Activated CD8-positive, alpha-beta memory T cell treated with anti-CD3 and anti-CD28 coated beads for 36 hours (primary cell): Measurements from ENCODE around the gene SMTNL1. TPM values are rescaled to one million over a fixed set of nuclear protein-coding genes. Genes with fewer than 3 reads are reported as not detected.

Experiments used
- CTCF ChIA-PET: fragments of 350-600 bp; sonication (Branson Sonifier 250); formaldehyde crosslinking; loops from one replicate; lab custom pipeline; 2021; ENCODE audit warnings: antibody characterized with exemption; lab: Charles Lee
- POLR2A ChIA-PET: fragments of 350-600 bp; sonication (Branson Sonifier 250); formaldehyde crosslinking; loops from one replicate; lab custom pipeline; 2021; ENCODE audit warnings: antibody characterized with exemption; lab: Charles Lee
- total RNA-seq, 2 experiments: library from RNA; stranded (reverse); gene quantifications; one replicate each; pipeline ENCODE4 v1.2.3, GENCODE V29; 2021

The SMTNL1 gene
- total RNA-seq, 2 experiments from 2014 or later = not detected

GRCh38 chr11:57560146-57560545, 22.8 kb downstream of the SMTNL1 start:
- POLR2A ChIA-PET = interaction anchor here (0.5 kb wide), 1 partner anchor 15 kb away, joined by 3 read pairs; no protein-coding TSS in a partner anchor
- CTCF ChIA-PET = interaction anchor here (0.6 kb wide), 1 partner anchor 207 kb away, joined by 3 read pairs; no protein-coding TSS in a partner anchor

- POLR2A ChIA-PET = interaction anchor here (0.6 to 0.7 kb wide), 2 partner anchors 86 to 97 kb away, joined by 4 to 5 read pairs; no protein-coding TSS in a partner anchor
- CTCF ChIA-PET = interaction anchor here (1.9 kb wide), 1 partner anchor 82 kb away, joined by 5 read pairs; no protein-coding TSS in a partner anchor
Observed at GRCh38 chr11:57562596-57562995, 25.2 kb downstream of the SMTNL1 start.

DNA sequence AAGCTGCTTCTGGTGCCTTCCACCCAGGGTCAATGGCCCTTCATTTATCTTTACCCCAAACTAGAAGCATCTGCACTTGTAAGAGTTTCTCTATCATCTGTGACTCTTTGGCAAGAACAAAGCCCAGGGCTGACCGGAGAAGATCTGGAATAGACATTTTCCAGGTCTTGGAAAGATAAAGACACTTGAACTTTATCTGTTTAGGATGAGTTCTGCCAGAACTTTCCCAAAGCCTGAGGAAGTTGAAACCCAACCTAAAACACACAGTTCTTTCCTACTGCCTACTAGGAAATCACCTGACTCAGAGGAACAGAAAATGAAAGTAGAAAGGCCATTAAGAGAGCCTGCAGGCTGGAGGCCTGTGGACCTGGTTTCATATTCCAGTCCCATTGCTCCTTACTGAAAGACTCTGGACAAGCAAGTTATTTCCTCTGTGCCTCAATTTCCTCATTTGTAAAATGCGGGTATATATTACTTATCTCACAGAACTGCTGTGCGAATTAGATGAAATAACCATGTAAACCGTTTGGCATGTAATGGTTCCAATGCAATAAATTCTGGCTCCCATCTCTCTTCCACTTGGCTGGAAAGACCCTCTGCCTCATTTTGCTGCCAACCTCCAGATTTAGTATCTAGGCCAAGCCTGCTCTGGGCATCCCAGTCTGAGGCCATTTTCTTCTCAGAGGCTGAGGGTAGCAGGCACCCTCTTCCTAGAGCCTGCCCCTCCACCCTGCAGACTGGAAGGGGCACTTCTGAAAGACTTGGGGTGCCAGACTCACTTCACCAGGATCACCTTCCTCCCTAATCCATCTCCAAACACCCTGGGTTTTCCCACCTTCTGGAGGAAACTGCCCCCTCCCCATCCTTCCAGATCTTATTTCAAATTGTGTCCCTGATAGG, 28.9 kb downstream of the SMTNL1 start:
- CTCF ChIA-PET = interaction anchor here (1.3 to 3.5 kb wide), 2 partner anchors 59 to 79 kb away, joined by 3 to 38 read pairs; no protein-coding TSS in a partner anchor

GRCh38 chr11:57566905-57567514, 29.6 kb downstream of the SMTNL1 start:
- CTCF ChIA-PET = interaction anchor here (1.1 to 3.5 kb wide), 10 partner anchors 19 to 145 kb away, joined by 3 to 47 read pairs (median 6); partner anchors contain the start of genes MED19 and TMX2
- POLR2A ChIA-PET = interaction anchor here (0.8 to 1.3 kb wide), 4 partner anchors 72 to 234 kb away, joined by 3 to 5 read pairs (median 3); no protein-coding TSS in a partner anchor

More for the DNA sequence above, 28.9 kb downstream of the SMTNL1 start:
- POLR2A ChIA-PET = interaction anchor here (1.0 to 1.3 kb wide), 3 partner anchors 9 to 79 kb away, joined by 3 read pairs; no protein-coding TSS in a partner anchor

GRCh38 chr11:57567515-57568329, 30.3 kb downstream of the SMTNL1 start, which contains the start of gene UBE2L6:
Gene UBE2L6, minus strand, starts transcription at chr11:57567672. Its CDS starts 61 bp downstream, at chr11:57567611.
- ChIA-PET CTCF (interaction anchor here (0.8 to 3.5 kb wide), 19 partner anchors 11 to 233 kb away, joined by 3 to 47 read pairs (median 4); partner anchors contain the start of genes MED19 and TMX2), POLR2A (interaction anchor here (0.8 to 1.5 kb wide), 5 partner anchors 71 to 233 kb away, joined by 3 to 5 read pairs (median 3); partner anchors contain the start of gene SSRP1)

DNA sequence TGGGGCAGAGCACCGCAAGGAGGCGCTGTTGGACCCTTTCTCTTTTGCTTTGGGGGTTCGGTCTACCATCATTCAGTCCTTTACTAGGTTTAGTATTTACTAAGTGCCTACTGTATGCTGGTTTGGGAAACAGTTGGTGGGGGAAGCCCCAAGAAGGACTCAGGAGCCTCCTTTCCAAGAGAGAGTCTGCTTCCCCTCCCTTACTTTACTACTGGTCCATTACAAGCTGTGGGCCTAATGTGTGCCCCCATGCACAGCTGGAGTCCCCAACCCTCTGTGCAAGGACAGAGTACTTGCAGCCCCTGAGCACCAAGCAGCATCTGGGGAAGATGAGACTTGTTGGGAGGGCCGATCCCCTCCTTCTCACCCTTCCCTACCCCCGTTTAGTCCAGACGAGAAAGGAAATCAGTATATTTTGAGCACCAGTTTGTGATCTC, 31.0 kb downstream of the SMTNL1 start:
- CTCF ChIA-PET = interaction anchor here (0.6 to 3.5 kb wide), 20 partner anchors 12 to 233 kb away, joined by 3 to 47 read pairs (median 4); partner anchors contain the start of genes MED19 and TMX2
- POLR2A ChIA-PET = interaction anchor here (1.2 to 1.5 kb wide), 2 partner anchors 79 to 233 kb away, joined by 3 read pairs; partner anchors contain the start of gene SSRP1

GRCh38 chr11:57571606-57572005, 34.2 kb downstream of the SMTNL1 start:
- ChIA-PET CTCF (interaction anchor here (0.7 to 1.4 kb wide), 2 partner anchors 72 to 73 kb away, joined by 3 to 7 read pairs; no protein-coding TSS in a partner anchor), POLR2A (interaction anchor here (0.7 kb wide), 1 partner anchor 55 kb away, joined by 3 read pairs; no protein-coding TSS in a partner anchor)

GRCh38 chr11:57574061-57574460, 36.7 kb downstream of the SMTNL1 start:
- ChIA-PET POLR2A (no interaction called here), CTCF (interaction anchor here (0.8 kb wide), 1 partner anchor 68 kb away, joined by 3 read pairs; no protein-coding TSS in a partner anchor)

GRCh38 chr11:57584341-57584740, 46.9 kb downstream of the SMTNL1 start:
- CTCF ChIA-PET = interaction anchor here (1.1 to 1.9 kb wide), 2 partner anchors 12 to 60 kb away, joined by 3 to 7 read pairs; no protein-coding TSS in a partner anchor
- POLR2A ChIA-PET = no interaction called here

DNA sequence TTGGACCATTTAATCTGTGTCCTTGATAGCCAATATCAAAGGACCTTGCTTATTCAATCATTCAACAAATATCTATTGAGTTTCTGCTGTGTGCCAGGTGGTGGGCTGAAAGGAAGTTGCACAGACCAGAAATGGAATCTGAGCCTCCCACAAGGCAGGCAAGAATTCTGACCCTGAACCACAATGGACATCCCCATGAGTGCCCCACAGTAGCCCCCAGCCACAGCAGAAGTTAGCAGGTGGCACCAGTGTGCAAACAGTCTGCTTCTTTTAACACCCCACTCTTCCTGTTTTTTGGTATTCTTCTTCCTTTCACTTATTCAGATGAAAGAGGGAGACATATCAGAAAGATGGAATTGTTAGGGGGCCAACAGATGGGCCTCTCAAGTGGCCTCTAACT, 47.9 kb downstream of the SMTNL1 start:
- POLR2A ChIA-PET = no interaction called here
- CTCF ChIA-PET = no interaction called here

DNA sequence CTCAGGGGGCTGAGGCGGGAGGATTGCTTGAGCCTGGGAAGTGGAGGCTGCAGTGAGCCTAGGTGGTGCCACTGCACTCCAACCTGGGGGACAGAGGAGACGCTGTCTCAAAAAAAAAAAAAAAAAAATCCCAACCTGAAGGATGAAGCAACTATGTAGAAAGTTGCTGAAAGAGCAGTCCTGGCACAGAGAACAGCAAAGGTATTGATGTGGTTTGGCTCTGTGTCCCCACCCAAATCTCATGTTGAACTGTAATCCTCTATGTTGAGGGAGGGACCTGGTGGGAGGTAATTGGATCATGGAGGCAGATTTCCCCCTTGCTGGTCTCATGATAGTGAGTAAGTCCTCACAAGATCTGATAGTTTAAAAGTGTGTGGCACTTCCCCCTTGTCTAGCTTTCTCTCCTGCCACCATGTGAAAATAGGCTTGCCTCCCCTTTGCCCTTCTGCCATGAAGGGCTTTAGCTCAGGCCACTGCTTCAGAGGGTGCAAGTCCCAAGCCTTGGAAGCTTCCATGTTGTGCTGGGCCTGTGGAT, 49.4 kb downstream of the SMTNL1 start:
- CTCF ChIA-PET = no interaction called here
- POLR2A ChIA-PET = no interaction called here

- CTCF ChIA-PET = no interaction called here
- POLR2A ChIA-PET = no interaction called here
Observed at GRCh38 chr11:57588046-57588710, 50.8 kb downstream of the SMTNL1 start.

- ChIA-PET POLR2A (no interaction called here), CTCF (no interaction called here)
Observed at GRCh38 chr11:57596266-57596885, 59.0 kb downstream of the SMTNL1 start.

GRCh38 chr11:57597461-57597915, 60.1 kb downstream of the SMTNL1 start, which contains the start of gene SERPING1:
Gene SERPING1, plus strand, starts transcription at chr11:57597685. Its CDS starts 586 bp downstream, at chr11:57598271.
- CTCF ChIA-PET = no interaction called here
- POLR2A ChIA-PET = interaction anchor here (0.6 kb wide), 1 partner anchor 178 kb away, joined by 5 read pairs; no protein-coding TSS in a partner anchor

- CTCF ChIA-PET = interaction anchor here (0.6 kb wide), 1 partner anchor 23 kb away, joined by 3 read pairs; no protein-coding TSS in a partner anchor
- POLR2A ChIA-PET = no interaction called here
Observed at GRCh38 chr11:57597916-57598830, 60.8 kb downstream of the SMTNL1 start.
